HepG2 (cell line): ENCODE measurements around the gene BICRA. TPM values are rescaled to one million over a fixed set of nuclear protein-coding genes. Genes with fewer than 3 reads are reported as not detected.

Experiments used
- ATF3 ChIP-seq: sonication (generic); formaldehyde crosslinking; IDR thresholded peaks from 2 replicates; pipeline ENCODE4 v1.4.0; 2020; ENCODE audit warnings: missing genetic modification reagents
- BHLHE40 ChIP-seq: IDR thresholded peaks from 2 replicates; pipeline ENCODE4 v1.6.1; 2011; ENCODE audit warnings: low read length, improper control_type of control experiment
- EEA1 ChIP-seq: sonication (generic); formaldehyde crosslinking; IDR thresholded peaks from 2 replicates; pipeline ENCODE4 v1.5.1; 2020; ENCODE audit warnings: mild to moderate bottlenecking, missing genetic modification reagents, borderline replicate concordance
- FOXA3 ChIP-seq: IDR thresholded peaks from 2 replicates; pipeline ENCODE4 v1.6.1; 2016; ENCODE audit warnings: missing genetic modification reagents, missing compliant biosample characterization
- FOXJ3 ChIP-seq: sonication (generic); formaldehyde crosslinking; IDR thresholded peaks from 2 replicates; pipeline ENCODE4 v1.4.0; 2020; ENCODE audit warnings: missing genetic modification reagents, mild to moderate bottlenecking, borderline replicate concordance
- JUND ChIP-seq: sonication (generic); formaldehyde crosslinking; IDR thresholded peaks from 2 replicates; pipeline ENCODE4 v1.8.0; 2022; ENCODE audit warnings: mild to moderate bottlenecking, missing genetic modification reagents
- MIER3 ChIP-seq: IDR thresholded peaks from 2 replicates; pipeline ENCODE4 v1.6.1; 2016; ENCODE audit warnings: missing compliant biosample characterization, borderline replicate concordance
- NCOA5 ChIP-seq: sonication (generic); formaldehyde crosslinking; IDR thresholded peaks from 2 replicates; pipeline ENCODE4 v1.4.0; 2020; ENCODE audit warnings: missing genetic modification reagents
- RNF2 ChIP-seq: fragments of 450-650 bp; conservative IDR thresholded peaks from 2 replicates; pipeline ENCODE4 v1.6.1; 2016; ENCODE audit warnings: low read depth
- SOX6 ChIP-seq, 2 experiments: fragments of 450-650 bp in 1 of 2; sonication (generic) in 1 of 2; formaldehyde crosslinking in 1 of 2; IDR thresholded peaks; 2 replicates each; pipeline versions ENCODE4 v1.4.0 to v1.6.1; 2017 to 2020; ENCODE audit warnings: antibody characterized with exemption in 1 of 2, mild to moderate bottlenecking in 1 of 2, missing genetic modification reagents in 1 of 2
- TOE1 ChIP-seq: sonication (generic); formaldehyde crosslinking; IDR thresholded peaks from 2 replicates; pipeline ENCODE4 v1.4.0; 2020; ENCODE audit warnings: mild to moderate bottlenecking, missing genetic modification reagents
- ZBTB26 ChIP-seq: IDR thresholded peaks from 2 replicates; pipeline ENCODE4 v1.6.1; 2016; ENCODE audit warnings: missing compliant biosample characterization, missing genetic modification reagents, borderline replicate concordance
- ZFP36 ChIP-seq: fragments of 150-350 bp; IDR thresholded peaks from 2 replicates; pipeline ENCODE4 v1.6.1; 2018; ENCODE audit warnings: borderline replicate concordance, low read length, low read depth; ENCODE audit not compliant: partially characterized antibody
- ZMYM3 ChIP-seq: sonication (generic); formaldehyde crosslinking; IDR thresholded peaks from 2 replicates; pipeline ENCODE4 v1.5.1; 2020; ENCODE audit warnings: mild to moderate bottlenecking, missing genetic modification reagents
- ZNF142 ChIP-seq: sonication (generic); formaldehyde crosslinking; IDR thresholded peaks from 2 replicates; pipeline ENCODE4 v1.4.0; 2020; ENCODE audit warnings: missing genetic modification reagents
- ZNF260 ChIP-seq: sonication (generic); formaldehyde crosslinking; IDR thresholded peaks from 2 replicates; pipeline ENCODE4 v1.4.0; 2020; ENCODE audit warnings: missing genetic modification reagents, low read depth, mild to moderate bottlenecking, borderline replicate concordance
- ZNF577 ChIP-seq: sonication (generic); formaldehyde crosslinking; IDR thresholded peaks from 2 replicates; pipeline ENCODE4 v1.4.0; 2020; ENCODE audit warnings: mild to moderate bottlenecking, low read depth, missing genetic modification reagents, borderline replicate concordance
- ZNF761 ChIP-seq: sonication (generic); formaldehyde crosslinking; conservative IDR thresholded peaks from 2 replicates; pipeline ENCODE4 v1.4.0; 2020; ENCODE audit warnings: mild to moderate bottlenecking, missing genetic modification reagents
- ZNF891 ChIP-seq: sonication (generic); formaldehyde crosslinking; IDR thresholded peaks from 2 replicates; pipeline ENCODE4 v1.5.0; 2020; ENCODE audit warnings: mild to moderate bottlenecking, missing genetic modification reagents
- polyA plus RNA-seq, 8 experiments: library from polyadenylated mRNA; depleted of rRNA in 3 of 8; stranded (reverse) in 7 of 8; unstranded in 1 of 8; fragments of >200 nt; fragmentation: Illumina TruSeq in 4 of 8; extraction: Trizol in 4 of 8; gene quantifications; 2 replicates each; pipeline versions ENCODE4 v1.2.1 to v1.2.3, GENCODE V29; 2011 to 2016; ENCODE audit warnings: low read depth in 4 of 8, missing spikeins in 1 of 8, mixed read lengths in 1 of 8; ENCODE audit not compliant: insufficient read depth in 1 of 8
- total RNA-seq, 5 experiments: library from RNA; depleted of rRNA; stranded (reverse); fragments of >200 nt; fragmentation: Illumina TruSeq; extraction: Trizol; gene quantifications; 2 replicates each; pipeline ENCODE4 v1.2.3, GENCODE V29; 2016; ENCODE audit warnings: low read depth in 1 of 5
- TF ChIP-seq, protein P1 (sequence below): fragments of 450-650 bp; IDR thresholded peaks from 2 replicates; pipeline ENCODE4 v1.6.1; 2017; ENCODE audit warnings: mild to moderate bottlenecking

BICRA gene
- total and polyA plus RNA-seq, 2 of the 13 experiments (the other 11 are each of a cell fraction or from before 2014, with no cell fraction given), result 0.55 to 0.71 TPM

- peak; percentile 26; the same call in 1 of the 2 replicates for TF ChIP-seq FOXA3 (CRISPR knock-in tag)
- TF ChIP-seq ZBTB26 (CRISPR knock-in tag), result 0 out of 2 replicates have a peak, but pooled peaks have one; percentile 20
- TF ChIP-seq RNF2, result no peak
- TF ChIP-seq ZMYM3 (CRISPR knock-in tag), result no peak
- no peak for TF ChIP-seq EEA1 (CRISPR knock-in tag)
- TF ChIP-seq MIER3, result no peak
- TF ChIP-seq JUND (CRISPR knock-in tag), result no peak
- TF ChIP-seq, protein P1, sequence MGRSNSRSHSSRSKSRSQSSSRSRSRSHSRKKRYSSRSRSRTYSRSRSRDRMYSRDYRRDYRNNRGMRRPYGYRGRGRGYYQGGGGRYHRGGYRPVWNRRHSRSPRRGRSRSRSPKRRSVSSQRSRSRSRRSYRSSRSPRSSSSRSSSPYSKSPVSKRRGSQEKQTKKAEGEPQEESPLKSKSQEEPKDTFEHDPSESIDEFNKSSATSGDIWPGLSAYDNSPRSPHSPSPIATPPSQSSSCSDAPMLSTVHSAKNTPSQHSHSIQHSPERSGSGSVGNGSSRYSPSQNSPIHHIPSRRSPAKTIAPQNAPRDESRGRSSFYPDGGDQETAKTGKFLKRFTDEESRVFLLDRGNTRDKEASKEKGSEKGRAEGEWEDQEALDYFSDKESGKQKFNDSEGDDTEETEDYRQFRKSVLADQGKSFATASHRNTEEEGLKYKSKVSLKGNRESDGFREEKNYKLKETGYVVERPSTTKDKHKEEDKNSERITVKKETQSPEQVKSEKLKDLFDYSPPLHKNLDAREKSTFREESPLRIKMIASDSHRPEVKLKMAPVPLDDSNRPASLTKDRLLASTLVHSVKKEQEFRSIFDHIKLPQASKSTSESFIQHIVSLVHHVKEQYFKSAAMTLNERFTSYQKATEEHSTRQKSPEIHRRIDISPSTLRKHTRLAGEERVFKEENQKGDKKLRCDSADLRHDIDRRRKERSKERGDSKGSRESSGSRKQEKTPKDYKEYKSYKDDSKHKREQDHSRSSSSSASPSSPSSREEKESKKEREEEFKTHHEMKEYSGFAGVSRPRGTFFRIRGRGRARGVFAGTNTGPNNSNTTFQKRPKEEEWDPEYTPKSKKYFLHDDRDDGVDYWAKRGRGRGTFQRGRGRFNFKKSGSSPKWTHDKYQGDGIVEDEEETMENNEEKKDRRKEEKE, result no peak
- TF ChIP-seq ZNF891 (CRISPR knock-in tag), result no peak
- TF ChIP-seq ATF3 (CRISPR knock-in tag), result no peak
- no peak for TF ChIP-seq SOX6 (IDR thresholded peaks at IDR 0.05)
- peak; percentile 53; the same call in 1 of the 2 replicates for TF ChIP-seq SOX6 (CRISPR knock-in tag; IDR thresholded peaks at IDR 0.05)
- TF ChIP-seq ZFP36, result peak; percentile 12
- no peak for TF ChIP-seq FOXJ3 (CRISPR knock-in tag)
- TF ChIP-seq NCOA5 (CRISPR knock-in tag), result no peak
- TF ChIP-seq ZNF761 (CRISPR knock-in tag), result no peak
- no peak for TF ChIP-seq TOE1
- TF ChIP-seq ZNF577, result no peak
- peak; percentile 54; the same call in 1 of the 2 replicates for TF ChIP-seq BHLHE40
- TF ChIP-seq ZNF260 (CRISPR knock-in tag), result no peak
- TF ChIP-seq ZNF142 (CRISPR knock-in tag), result no peak
Measured at GRCh38 chr19:47697863-47698609, 89.1 kb downstream of the BICRA start (continued).
